Left renal pelvis (tissue), 4 donors: ENCODE results near the gene BTBD3. TPM values are rescaled to one million over a fixed set of nuclear protein-coding genes. Genes with fewer than 3 reads are reported as not detected.

Experiments used
- DNase-seq, 4 donors: peaks; one replicate each; pipeline ENCODE4 v3.0.0-alpha.2; 2013; ENCODE audit warnings: low read depth in 4 of 4, low spot score in 3 of 4
- polyA plus RNA-seq, 4 donors: library from polyadenylated mRNA; unstranded; fragments of 120-200 nt; gene quantifications; one replicate each; pipeline ENCODE4 v1.2.1, GENCODE V29; 2013; ENCODE audit not compliant: insufficient read length in 4 of 4

Gene BTBD3
- polyA plus RNA-seq, 4 donors = 36.5 to 81.5 (median 70.4) TPM

- no peak for DNase-seq
Observed at GRCh38 chr20:11912659-11913415, 4.9 kb upstream of the BTBD3 start.

DNA sequence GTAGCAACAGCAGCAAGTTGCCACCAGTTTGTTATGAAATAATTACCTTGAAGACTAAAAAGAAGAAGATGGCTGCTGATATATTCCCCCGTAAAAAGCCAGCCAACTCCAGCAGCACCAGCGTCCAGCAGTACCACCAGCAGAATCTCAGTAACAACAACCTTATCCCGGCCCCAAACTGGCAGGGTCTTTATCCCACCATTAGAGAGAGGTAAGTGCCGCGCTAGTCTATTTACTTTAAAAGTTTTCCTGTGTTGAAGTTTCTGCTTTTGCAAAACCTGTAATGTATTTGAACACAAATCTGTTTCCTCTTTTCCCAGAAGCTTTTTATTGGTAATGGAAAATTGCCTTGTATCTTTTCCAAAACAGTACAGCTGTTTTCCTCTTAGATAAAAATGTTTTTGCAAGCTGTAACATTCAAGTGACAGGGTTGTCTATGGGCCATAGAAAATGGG lies 725 bp downstream of the BTBD3 start:
- peak in 1 of 4 donors; percentile 27 for DNase-seq

DNA sequence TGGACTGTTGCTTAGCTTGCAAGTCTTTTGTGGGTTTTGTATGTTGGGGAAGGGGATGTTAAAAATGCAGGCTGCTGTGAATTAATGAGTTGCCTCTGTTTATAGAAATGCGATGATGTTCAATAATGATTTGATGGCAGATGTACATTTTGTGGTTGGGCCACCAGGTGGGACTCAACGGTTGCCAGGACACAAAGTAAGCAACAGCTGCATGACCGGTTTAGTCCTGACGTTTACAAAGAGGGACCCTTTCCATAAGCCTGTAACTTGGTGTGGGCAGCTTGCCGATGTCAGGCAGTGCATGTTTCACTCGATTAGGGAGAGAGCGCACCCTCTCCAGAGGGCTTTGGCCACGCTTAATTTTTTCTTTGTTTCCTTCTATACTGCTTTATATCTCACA lies 1.3 kb downstream of the BTBD3 start:
- peak in 1 of 4 donors; percentile 40 for DNase-seq

DNA sequence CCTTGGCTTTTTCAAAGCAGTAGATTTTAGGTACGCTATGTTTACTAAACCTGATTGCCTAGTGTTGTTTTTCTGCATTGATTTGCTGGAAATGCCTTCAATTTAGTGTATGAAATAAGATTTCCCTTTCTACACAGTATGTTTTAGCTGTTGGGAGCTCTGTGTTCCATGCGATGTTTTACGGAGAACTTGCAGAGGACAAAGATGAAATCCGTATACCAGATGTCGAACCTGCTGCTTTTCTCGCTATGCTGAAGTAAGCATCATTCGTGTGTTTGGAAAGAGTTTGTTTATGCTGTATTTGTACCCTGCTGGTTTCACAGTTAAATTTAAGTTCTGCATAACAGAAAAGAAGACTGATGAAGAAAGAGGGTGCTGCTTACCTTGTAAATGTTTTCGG lies 1.9 kb downstream of the BTBD3 start:
- no peak for DNase-seq

- no peak for DNase-seq
Observed at GRCh38 chr20:11920083-11920482, 2.4 kb downstream of the BTBD3 start.

DNA sequence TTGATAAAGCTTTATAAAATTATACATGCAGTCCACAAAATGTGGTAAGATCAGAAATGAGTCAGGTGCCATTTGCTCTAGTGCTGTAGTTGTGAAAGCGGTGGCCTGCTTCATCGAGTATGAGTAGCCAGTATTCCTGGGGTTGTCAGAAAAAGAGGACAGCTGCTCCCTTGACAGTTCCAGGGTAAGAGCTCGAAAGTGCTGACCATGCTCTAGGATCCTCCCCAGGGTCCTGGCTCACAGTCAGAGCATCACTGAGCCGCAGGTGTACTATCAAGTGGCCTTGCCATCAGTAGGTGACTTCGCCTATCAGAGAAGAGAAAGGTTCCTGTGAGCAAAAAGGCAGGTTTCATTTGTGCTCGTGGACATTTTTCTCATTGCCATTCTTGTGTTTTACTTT lies 3.6 kb downstream of the BTBD3 start:
- DNase-seq = no peak

GRCh38 chr20:11922561-11922960 lies 4.9 kb downstream of the BTBD3 start:
- DNase-seq = no peak

DNA sequence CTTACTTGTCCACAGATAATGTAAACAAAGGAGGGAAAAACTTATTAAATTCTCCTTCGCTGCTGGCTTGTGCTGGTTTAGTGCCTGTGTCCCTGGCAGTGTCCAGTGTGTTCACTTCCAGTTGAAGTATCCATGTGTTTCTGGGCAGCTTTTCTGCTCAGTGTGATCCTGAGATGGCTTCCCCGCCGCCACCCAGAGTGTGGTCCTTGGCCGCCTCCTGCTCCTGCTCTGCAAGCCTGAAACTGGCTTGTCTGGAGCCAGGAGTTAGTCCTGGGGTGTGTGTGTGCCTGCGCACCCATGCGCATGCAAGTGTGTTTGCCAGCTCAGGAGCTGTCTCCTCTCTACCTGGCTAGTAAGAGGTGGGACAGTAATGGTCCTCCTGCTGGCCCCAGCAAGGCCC lies 7.2 kb downstream of the BTBD3 start:
- no peak for DNase-seq

DNA sequence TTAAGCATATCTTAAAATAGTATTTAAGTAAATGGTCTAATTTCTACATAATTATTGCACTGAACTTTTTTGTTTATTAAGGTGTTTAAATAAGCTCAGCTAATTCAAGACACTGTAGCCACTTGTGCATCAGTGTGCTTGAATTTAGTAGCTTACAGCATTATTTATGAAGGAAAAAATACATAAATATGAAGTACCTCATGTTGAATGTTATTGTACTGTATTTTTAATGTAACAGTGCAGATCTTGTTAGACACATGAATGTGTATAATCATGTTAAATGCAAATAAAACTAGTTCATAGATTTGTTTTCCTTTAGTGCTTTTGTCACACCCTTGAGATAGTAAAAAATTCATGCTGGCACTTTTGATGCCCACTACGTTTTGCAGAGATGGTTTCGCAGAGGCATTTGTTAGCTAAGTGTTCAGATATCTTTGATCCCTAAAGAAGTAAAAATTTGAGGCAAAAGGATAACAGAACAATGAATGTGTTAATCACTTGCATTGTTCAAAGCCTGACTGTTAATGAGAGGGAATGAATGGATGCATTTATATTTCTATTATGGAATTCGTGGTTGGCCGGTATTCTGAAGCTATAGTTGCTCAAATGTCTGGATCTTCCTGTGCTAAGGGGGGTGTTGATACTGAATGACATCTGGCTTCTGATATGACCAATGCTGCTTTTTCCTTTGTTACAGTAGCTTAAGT lies 8.8 kb downstream of the BTBD3 start:
- DNase-seq = no peak

GRCh38 chr20:11929947-11930346 lies 12.3 kb downstream of the BTBD3 start:
- no peak for DNase-seq

- DNase-seq = no peak
Observed at GRCh38 chr20:11935212-11936154, 17.8 kb downstream of the BTBD3 start.

DNA sequence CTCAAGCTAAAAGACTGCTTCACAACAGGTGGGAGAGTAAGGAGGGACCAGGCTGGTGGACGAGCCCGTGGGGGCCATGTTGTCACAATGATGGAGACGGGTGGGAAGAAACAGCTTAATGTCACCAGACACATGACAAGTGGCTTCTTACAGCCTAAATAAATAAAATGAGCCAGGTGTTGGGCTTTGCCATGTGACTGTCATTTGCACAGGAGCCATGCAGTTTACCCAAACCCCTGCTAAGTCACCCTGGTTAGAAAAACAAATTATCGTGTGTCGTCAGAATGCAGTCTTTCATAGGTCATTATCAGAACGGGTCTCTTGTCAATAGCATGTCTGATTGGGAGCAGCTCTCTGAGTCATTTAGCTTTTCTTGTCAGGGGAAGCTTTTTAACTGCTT lies 18.5 kb downstream of the BTBD3 start:
- no peak for DNase-seq

GRCh38 chr20:11937230-11937629 lies 19.5 kb downstream of the BTBD3 start:
- DNase-seq = no peak

- no peak for DNase-seq
Observed at GRCh38 chr20:11941593-11942246, 24.0 kb downstream of the BTBD3 start.

- DNase-seq = no peak
Observed at GRCh38 chr20:11943778-11944177, 26.1 kb downstream of the BTBD3 start.

DNA sequence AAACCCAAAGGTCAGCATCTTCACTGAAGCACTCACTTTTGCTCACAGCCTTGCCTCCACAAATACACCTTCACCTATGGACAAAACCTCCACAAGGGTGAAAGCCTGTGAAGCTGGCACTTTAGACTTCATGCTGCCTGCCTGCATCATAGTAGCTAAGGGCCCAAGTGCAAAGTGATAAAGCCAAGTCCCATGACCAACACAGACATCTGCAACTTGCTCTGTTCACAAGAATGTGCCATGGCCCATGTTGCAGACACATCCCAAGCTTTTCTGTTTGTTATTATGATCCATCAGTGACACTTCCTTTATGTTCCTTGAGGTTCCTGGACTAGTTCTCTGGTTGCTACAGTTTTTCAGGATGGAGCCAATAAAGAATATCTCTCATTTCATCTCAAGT lies 31.1 kb downstream of the BTBD3 start:
- no peak for DNase-seq

DNA sequence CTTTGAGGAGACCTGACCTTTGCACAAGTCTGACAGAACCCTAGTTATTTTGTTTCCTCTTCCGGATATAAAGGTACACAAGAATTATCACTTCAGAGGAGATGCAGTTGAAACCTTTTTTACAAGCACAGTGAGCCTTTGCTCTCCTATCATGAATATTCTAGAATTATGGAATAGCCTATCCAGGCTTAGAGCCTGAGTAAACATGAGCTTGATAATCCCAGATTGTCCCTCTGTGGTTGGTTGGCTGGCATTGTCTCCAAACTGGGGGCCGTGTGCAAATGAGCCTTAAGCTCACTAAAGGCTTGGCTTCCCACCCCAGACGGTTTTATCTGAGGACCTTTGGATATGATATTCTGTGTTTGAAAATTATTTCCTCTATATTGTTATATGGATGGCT lies 32.0 kb downstream of the BTBD3 start:
- no peak for DNase-seq

DNA sequence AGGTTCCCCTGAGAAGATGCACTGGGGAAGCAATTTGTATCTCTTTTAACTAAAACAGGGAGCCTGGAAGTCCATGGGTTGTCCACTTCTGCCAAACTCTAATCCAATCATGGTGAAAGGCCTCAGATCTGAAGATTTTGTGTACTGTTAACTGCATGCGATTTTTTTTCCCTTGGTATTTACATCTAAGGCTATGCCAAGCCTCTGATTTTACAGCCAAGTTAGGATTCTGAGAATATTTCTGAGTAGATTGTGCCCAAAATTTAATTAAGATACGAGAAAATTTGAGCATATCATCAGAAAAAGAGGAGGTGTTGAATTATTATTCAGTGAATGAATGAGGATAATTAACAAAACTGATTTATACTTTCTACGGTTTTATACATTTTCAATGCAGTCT lies 34.0 kb downstream of the BTBD3 start:
- DNase-seq = no peak

GRCh38 chr20:11952639-11953038 lies 34.9 kb downstream of the BTBD3 start:
- DNase-seq = no peak

- DNase-seq = no peak
Observed at GRCh38 chr20:11957911-11958310, 40.2 kb downstream of the BTBD3 start.

DNA sequence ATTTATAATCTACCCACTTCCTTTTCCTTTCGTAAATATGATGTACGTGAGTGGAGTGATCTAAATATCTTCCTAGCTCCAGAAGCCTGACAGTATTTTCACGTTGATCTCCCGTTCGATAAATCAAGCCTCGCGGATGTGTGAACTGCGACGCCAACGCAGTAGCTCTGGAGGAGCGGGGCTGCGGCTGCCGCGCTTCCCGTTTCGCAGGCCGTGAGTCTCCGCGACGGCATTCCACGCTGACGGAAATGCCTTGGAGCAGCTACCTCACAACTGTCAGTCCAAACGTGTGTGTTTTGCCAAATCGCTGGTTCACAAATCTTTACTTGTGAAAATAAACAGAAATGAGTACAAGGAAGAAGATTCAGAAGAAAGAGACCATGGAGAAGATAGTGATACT lies 41.2 kb downstream of the BTBD3 start:
- no peak for DNase-seq
